PFSK-1 (cell line): ENCODE measurements around the gene LTV1.

Experiments used
- FOXP2 ChIP-seq: optimal IDR thresholded peaks from 2 replicates; pipeline ENCODE3; 2011; ENCODE audit warnings: borderline replicate concordance, control low read depth, inconsistent platforms; ENCODE audit not compliant: insufficient read depth; ENCODE audit errors: extremely low read length, extremely low read depth
- POLR2AphosphoS5 ChIP-seq: IDR thresholded peaks from 2 replicates; pipeline ENCODE4 v1.6.1; 2012; ENCODE audit warnings: low read depth, mild to moderate bottlenecking, control low read depth, low read length, moderate library complexity
- REST ChIP-seq, 2 experiments: IDR thresholded peaks; 2 replicates each; pipeline versions ENCODE4 v1.6.1 to v1.8.0; 2011 to 2012; ENCODE audit warnings: low read depth in 2 of 2, low read length in 2 of 2, control low read depth in 1 of 2, inconsistent platforms in 1 of 2, mild to moderate bottlenecking in 1 of 2, moderate library complexity in 1 of 2; ENCODE audit not compliant: insufficient read depth in 1 of 2
- SIN3A ChIP-seq: IDR thresholded peaks from 2 replicates; pipeline ENCODE4 v1.6.1; 2012; ENCODE audit warnings: mild to moderate bottlenecking, low read length, moderate library complexity, borderline replicate concordance; ENCODE audit not compliant: insufficient read depth
- TAF1 ChIP-seq: IDR thresholded peaks from 2 replicates; pipeline ENCODE4 v1.6.1; 2012; ENCODE audit warnings: low read length, control low read depth, borderline replicate concordance; ENCODE audit not compliant: insufficient read depth

Gene LTV1

GRCh38 chr6:143817621-143818020, 25.5 kb upstream of the LTV1 start:
- TF ChIP-seq SIN3A (no peak), FOXP2 (no peak), REST (IDR thresholded peaks at IDR 0.05; ENCODE audit: insufficient read depth in 1 of 2, low read depth in 2 of 2, low read length in 2 of 2) (no peak), TAF1 (no peak), POLR2AphosphoS5 (no peak)

- TF ChIP-seq SIN3A (no peak), FOXP2 (no peak), REST (IDR thresholded peaks at IDR 0.05; ENCODE audit: insufficient read depth in 1 of 2, low read depth in 2 of 2, low read length in 2 of 2) (no peak), POLR2AphosphoS5 (no peak), TAF1 (no peak)
Observed at GRCh38 chr6:143821359-143821758, 21.8 kb upstream of the LTV1 start.

GRCh38 chr6:143822584-143823024, 20.5 kb upstream of the LTV1 start:
- no peak for TF ChIP-seq POLR2AphosphoS5

- no peak for TF ChIP-seq TAF1
- TF ChIP-seq POLR2AphosphoS5, result no peak
- no peak for TF ChIP-seq SIN3A
- TF ChIP-seq FOXP2, result no peak
- TF ChIP-seq REST (IDR thresholded peaks at IDR 0.05; ENCODE audit: insufficient read depth in 1 of 2, low read depth in 2 of 2, low read length in 2 of 2), result no peak
Observed at GRCh38 chr6:143823548-143823947, 19.6 kb upstream of the LTV1 start.

GRCh38 chr6:143828572-143828971, 14.6 kb upstream of the LTV1 start:
- no peak for TF ChIP-seq SIN3A
- no peak for TF ChIP-seq FOXP2
- no peak for TF ChIP-seq POLR2AphosphoS5
- TF ChIP-seq TAF1, result no peak
- no peak for TF ChIP-seq REST (IDR thresholded peaks at IDR 0.05; ENCODE audit: insufficient read depth in 1 of 2, low read depth in 2 of 2, low read length in 2 of 2)
